GM12891 (cell line): Measurements from ENCODE around the gene CYLD.

ENCODE experiments used
- DNase-seq: peaks from one replicate; pipeline ENCODE4 v3.0.0; 2011; ENCODE audit warnings: low spot score; ENCODE audit not compliant: insufficient read length
- FAIRE-seq: peaks from 2 replicates; lab custom pipeline; 2011; peaks lifted over from hg19 to GRCh38; lab: Jason Lieb, UNC
- PAX5 ChIP-seq: IDR thresholded peaks from 2 replicates; pipeline ENCODE4 v1.6.1; 2011; ENCODE audit warnings: low read length, moderate library complexity, mild to moderate bottlenecking; ENCODE audit not compliant: insufficient read depth, severe bottlenecking
- POLR2A ChIP-seq: IDR thresholded peaks from 2 replicates; pipeline ENCODE4 v1.6.1; 2011; ENCODE audit warnings: low read depth, low read length, control low read depth
- POLR2AphosphoS5 ChIP-seq: IDR thresholded peaks from 2 replicates; pipeline ENCODE4 v1.6.1; 2011; ENCODE audit warnings: low read depth, low read length, control low read depth
- POU2F2 ChIP-seq: IDR thresholded peaks from 2 replicates; pipeline ENCODE4 v1.6.1; 2011; ENCODE audit warnings: low read depth, mild to moderate bottlenecking, control low read depth, low read length, moderate library complexity
- SPI1 ChIP-seq: IDR thresholded peaks from 2 replicates; pipeline ENCODE4 v1.6.1; 2011; ENCODE audit warnings: low read depth, low read length, control low read depth
- TAF1 ChIP-seq: IDR thresholded peaks from 2 replicates; pipeline ENCODE4 v1.6.1; 2011; ENCODE audit warnings: low read depth, low read length, control low read depth

Gene CYLD

DNA sequence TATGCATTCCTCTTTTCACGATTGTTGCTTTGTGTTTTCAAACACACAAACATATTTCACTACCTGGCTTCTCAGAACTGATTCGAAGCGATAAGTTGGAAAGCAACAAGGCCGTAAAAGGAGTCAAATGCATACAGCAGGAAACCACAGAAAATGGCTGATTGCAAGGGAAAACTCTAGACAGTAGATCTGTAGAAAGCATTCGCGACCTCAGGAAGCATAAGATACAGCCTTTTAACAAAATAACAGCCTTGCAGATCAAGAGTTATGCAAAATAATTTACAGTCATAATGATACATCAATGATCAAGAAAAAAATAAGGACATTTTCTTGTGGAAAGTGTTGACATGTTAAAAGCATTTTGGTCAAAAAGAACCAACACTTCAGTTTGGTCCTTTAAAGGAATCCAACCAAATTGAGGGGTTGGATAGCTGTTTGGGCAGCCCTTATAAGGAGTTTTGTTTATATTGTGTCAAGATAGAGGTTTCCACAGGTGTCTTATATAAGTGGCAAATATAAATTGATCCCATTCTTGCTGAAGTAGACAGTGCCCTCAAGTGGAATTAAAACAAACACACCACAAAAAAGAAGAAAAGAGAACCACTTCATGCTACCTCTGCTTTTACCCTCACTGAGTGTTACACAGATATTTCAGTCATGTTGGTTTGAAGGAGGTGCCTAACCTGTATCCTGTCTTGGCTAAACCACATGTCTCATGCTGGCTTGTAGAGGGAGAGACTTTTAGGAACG, 5.5 kb downstream of the CYLD start:
- peak; percentile 96 for FAIRE-seq
- no peak for DNase-seq
- TF ChIP-seq POU2F2 (no peak), SPI1 (no peak), POLR2AphosphoS5 (no peak), TAF1 (no peak), PAX5 (no peak), POLR2A (no peak)

DNA sequence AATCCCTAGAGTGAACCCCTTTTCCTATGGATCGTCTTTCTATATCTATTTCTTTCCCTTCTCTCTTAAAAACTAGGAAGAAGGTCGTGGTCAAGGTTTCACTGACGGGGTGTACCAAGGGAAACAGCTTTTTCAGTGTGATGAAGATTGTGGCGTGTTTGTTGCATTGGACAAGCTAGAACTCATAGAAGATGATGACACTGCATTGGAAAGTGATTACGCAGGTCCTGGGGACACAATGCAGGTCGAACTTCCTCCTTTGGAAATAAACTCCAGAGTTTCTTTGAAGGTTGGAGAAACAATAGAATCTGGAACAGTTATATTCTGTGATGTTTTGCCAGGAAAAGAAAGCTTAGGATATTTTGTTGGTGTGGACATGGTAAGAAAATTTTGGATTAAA, 9.6 kb downstream of the CYLD start:
- no peak for FAIRE-seq
- TF ChIP-seq TAF1 (no peak), POLR2A (no peak)
- DNase-seq, result no peak

DNA sequence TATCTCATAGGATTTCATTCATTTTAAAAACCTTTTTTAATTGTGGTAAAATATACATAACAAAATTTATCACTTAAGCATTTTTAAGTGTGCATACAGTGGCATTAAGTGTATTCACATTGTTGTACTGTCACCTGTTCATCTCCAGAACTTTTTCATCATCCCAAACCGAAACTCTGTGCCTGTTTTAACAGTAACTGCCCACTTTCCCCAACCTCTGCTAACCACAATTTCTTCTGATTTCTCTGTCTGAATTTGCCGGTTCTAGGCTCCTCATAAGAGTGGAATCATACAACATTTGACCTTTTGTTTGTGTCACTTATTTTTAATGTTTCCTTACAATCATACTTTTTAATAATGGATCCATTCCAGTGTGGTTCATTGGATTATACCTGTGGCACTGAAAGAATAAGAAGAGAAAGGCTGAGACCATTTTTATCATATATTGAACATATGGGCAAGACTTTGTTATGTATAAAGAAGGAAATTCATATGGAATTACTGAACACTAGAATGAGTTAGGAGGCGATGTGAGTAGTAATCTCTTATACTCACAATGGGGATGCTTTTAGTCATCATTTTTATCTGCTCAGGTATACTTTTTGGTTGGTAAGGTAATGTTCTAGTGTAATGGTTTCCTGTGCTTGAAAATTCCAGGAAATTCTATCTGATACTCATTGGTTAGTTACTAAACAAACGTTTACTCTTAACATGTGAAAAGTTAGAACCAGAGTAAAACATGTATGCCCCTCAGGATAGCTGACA, 10.8 kb downstream of the CYLD start:
- DNase-seq (no peak), FAIRE-seq (no peak)
- TF ChIP-seq PAX5 (no peak), POU2F2 (no peak), POLR2AphosphoS5 (no peak), POLR2A (no peak), TAF1 (no peak), SPI1 (no peak)

DNA sequence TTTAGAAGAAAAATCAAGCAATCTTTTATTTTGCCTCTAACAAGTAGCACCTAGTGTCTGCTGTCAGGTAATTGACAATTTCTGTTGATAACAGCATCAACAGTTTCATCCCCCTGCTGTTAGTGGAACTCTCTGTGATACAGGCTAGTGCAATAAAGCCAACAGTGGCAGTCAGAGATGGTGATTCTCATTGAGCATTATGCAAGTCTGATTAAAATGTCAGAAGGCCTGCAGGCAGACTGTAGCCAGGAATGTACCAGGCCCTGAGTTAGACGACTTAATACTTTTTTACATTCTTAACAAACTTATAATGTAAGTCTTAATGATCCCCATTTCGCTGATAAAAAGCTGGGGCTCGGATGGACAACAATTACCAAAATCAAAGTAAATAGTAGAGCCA, 14.6 kb downstream of the CYLD start:
- no peak for TF ChIP-seq POU2F2
- TF ChIP-seq POLR2A, result no peak
- no peak for TF ChIP-seq PAX5
- TF ChIP-seq TAF1, result no peak
- no peak for TF ChIP-seq POLR2AphosphoS5
- no peak for TF ChIP-seq SPI1
- DNase-seq, result no peak
- peak; percentile 5 for FAIRE-seq

DNA sequence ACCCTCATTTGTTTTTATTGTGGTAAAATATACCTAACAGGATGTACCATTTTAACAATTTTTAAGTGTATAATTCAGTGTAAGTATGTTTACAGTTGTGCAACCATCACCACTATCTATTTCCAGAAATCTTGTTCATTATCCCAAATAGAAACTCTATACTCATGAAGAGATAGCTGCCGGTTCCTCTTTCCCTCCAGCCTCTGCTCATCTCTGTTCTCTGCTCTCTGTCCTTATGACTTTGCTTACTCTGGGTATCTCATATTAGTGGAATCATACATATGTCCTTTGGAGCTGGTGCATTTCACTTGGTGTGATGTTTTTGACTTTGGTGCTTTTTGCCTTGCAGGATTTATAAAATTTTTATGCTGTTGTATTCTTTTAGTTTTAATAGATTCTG, 19.4 kb downstream of the CYLD start:
- TF ChIP-seq SPI1 (peak; percentile 56), POLR2AphosphoS5 (no peak)
- DNase-seq, result no peak
- no peak for FAIRE-seq

DNA sequence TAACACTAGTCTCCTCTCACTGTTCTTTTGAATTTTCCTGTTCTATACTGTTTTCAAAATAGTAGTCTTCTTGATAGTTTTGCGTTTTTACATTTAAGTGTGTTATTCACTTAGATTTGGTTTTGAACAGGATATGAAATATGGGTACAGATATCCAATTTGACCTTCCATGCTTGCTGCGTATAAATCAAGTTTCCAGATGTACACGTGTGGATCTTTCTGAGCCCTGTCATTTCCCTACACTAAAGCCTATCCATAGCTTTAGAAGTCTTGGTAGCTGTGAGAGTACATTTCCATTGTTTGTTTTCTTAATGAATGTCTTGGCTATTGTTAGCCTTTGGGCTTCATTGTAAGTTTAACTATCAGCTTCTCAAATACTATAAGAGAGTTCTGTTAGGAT, 20.4 kb downstream of the CYLD start:
- no peak for TF ChIP-seq TAF1
- TF ChIP-seq POU2F2, result no peak
- TF ChIP-seq PAX5, result no peak
- TF ChIP-seq POLR2AphosphoS5, result no peak
- TF ChIP-seq SPI1, result no peak
- no peak for TF ChIP-seq POLR2A
- no peak for FAIRE-seq
- no peak for DNase-seq

DNA sequence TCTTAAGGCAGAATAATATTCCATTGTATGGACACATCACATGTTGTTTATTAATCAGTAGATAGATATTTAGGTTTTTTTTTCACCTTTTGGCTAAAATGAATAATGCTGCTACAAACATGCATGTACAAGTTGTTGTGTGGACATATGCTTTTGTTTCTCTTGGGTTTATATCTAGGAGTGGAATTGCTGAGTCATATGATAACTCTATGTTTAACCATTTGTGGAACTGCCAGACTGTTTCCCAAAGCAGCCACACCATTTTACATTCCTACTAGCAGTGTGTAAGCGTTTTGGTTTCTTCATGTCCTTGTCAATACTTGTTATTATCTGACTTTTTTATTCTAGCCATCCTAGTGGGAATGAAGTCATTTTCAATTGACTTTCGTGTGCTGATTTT, 21.3 kb downstream of the CYLD start:
- no peak for DNase-seq
- no peak for TF ChIP-seq SPI1
- no peak for TF ChIP-seq POLR2AphosphoS5
- TF ChIP-seq TAF1, result no peak
- no peak for TF ChIP-seq PAX5
- no peak for TF ChIP-seq POU2F2
- peak; percentile 52 for FAIRE-seq

DNA sequence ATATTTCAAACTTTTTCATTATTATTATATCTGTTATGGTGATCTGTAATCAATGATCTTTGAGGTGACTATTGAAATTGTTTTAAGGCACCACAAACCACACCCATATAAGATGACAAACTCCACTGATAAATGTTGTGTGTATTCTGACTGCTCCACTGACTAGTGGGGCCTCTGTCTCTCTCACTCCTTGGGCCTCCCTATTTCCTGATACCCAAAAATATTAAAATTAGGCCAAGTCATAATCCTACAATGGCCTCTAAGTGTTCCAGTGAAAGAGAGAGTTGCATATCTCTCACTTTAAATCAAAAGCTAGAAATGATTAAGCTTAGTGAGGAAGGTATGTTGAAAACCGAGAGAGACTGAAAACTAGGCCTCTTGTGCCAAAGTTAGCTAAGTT, 23.4 kb downstream of the CYLD start:
- no peak for FAIRE-seq
- no peak for TF ChIP-seq TAF1
- DNase-seq, result no peak

DNA sequence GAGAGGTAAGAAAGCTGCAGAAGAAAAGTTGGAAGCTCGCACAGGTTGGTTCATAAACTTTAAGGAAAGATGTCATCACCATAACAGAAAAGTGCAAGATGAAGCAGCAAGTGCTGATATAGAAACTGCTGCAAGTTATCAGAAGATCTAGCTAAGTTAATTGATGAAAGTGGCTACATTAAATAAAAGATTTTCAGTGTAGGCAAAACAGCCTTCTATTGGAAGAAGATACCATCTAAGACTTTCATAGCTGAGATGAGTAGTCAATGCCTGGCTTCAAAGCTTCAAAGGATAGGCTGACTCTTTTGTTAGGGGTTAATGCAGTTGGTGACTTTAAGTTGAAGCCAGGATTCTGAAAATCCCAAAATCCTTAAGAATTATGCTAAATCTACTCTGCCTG, 24.0 kb downstream of the CYLD start:
- TF ChIP-seq POU2F2, result no peak
- no peak for TF ChIP-seq TAF1
- TF ChIP-seq SPI1, result no peak
- no peak for TF ChIP-seq POLR2AphosphoS5
- TF ChIP-seq POLR2A, result no peak
- TF ChIP-seq PAX5, result no peak
- no peak for DNase-seq

DNA sequence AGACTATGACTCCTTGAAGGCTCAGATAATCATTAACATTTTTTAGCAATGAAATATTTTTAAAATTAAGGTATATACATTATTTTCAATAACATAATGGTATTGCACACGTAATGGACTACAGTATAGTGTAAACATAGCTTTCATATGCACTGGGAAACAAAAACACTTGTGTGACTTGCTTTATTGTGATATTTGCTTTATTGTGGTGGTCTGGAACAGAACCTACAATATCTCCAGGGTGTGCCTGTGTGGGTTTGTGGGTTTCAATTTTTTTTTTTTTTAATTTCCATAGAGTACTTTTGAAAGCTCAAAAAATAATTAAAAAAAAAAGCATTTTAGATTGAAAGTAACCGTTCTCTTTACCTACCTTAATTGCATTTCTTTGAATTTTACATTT, 25.3 kb downstream of the CYLD start:
- DNase-seq, result no peak
- FAIRE-seq, result no peak
- no peak for TF ChIP-seq PAX5
- no peak for TF ChIP-seq TAF1
- TF ChIP-seq SPI1, result no peak
- TF ChIP-seq POU2F2, result no peak
- no peak for TF ChIP-seq POLR2AphosphoS5
- TF ChIP-seq POLR2A, result no peak

More for the DNA sequence above, 24.0 kb downstream of the CYLD start:
- FAIRE-seq, result no peak

DNA sequence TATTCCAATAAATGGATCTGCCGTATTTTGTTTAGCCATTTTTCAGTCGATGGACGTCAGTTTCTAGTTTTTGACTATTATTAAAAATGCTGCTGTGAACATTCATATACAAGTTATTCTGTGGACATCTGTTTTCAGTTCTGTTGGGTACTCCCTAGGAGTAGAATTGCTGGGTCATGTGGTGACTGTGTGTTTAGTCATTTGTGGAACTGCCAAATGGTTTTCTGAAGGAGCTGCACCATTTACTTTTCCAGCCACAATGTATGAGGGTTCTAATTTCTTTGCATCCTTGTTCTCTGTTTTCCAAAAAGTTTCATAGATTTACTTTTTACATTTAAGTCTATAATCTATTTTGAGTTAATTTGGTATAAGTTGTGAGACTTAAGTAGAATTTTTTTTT, 29.5 kb downstream of the CYLD start:
- no peak for FAIRE-seq
- DNase-seq, result no peak
- no peak for TF ChIP-seq SPI1
- TF ChIP-seq TAF1, result no peak
- no peak for TF ChIP-seq POU2F2
- no peak for TF ChIP-seq POLR2AphosphoS5
- no peak for TF ChIP-seq POLR2A
- no peak for TF ChIP-seq PAX5
